AG04450 (cell line): ENCODE results near the gene TPM3. TPM values are rescaled to one million over a fixed set of nuclear protein-coding genes. Genes with fewer than 3 reads are reported as not detected.

Experiments
- CTCF ChIA-PET: fragments of 300-600, 350-600 bp; formaldehyde crosslinking; extraction: SDS; loops from one replicate; lab custom pipeline; 2022; ENCODE audit warnings: antibody characterized with exemption, inconsistent platforms; lab: Charles Lee
- POLR2A ChIA-PET: fragments of 350-600 bp; formaldehyde crosslinking; extraction: SDS; loops from one replicate; lab custom pipeline; 2021; ENCODE audit warnings: antibody characterized with exemption, inconsistent platforms; lab: Yijun Ruan, JAX
- DNase-seq: peaks from one replicate; pipeline ENCODE4 v3.0.0-alpha.2; 2011; ENCODE audit warnings: low read depth, low spot score
- H3K27ac ChIP-seq: one replicate; pipeline ENCODE4 v1.5.1; 2012; ENCODE audit warnings: low read depth, low read length, control low read depth
- H3K27me3 ChIP-seq: one replicate; pipeline ENCODE4 v1.6.0; 2012; ENCODE audit warnings: low read length; ENCODE audit not compliant: control insufficient read depth, insufficient read depth
- H3K4me3 ChIP-seq: 2 replicates; pipeline ENCODE4 v1.5.1; 2011; ENCODE audit warnings: mild to moderate bottlenecking, low read depth, low read length, control low read depth
- H3K9me3 ChIP-seq: 2 replicates; pipeline ENCODE4 v1.5.1; 2012; ENCODE audit warnings: low read length; ENCODE audit not compliant: control insufficient read depth, insufficient read depth
- CTCF ChIP-seq: IDR thresholded peaks from 2 replicates; pipeline ENCODE4 v1.5.1; 2011; ENCODE audit warnings: low read depth, low read length, control low read depth, inconsistent platforms
- polyA plus RNA-seq: library from polyadenylated mRNA; depleted of rRNA; stranded (reverse); fragments of >200 nt; gene quantifications from 2 replicates; pipeline ENCODE4 v1.2.3, GENCODE V29; 2011

TPM3 gene
- polyA plus RNA-seq, 1 experiment: 565 TPM

- ChIA-PET POLR2A (interaction anchor here (1.3 kb wide), 1 partner anchor 27 kb away, joined by 3 read pairs; the partner anchor contains the start of gene UBAP2L), CTCF (no interaction called here)
- Histone ChIP-seq H3K9me3 (no peaks in the 10 kb centered on the region), H3K4me3 (no peak overlapping the region), H3K27ac (no peak overlapping the region), H3K27me3 (peaks cover 13% of the 10 kb centered on the region)
- no peak for TF ChIP-seq CTCF
- no peak for DNase-seq
Measured at GRCh38 chr1:154193821-154194220, 1.9 kb upstream of the TPM3 start.

- POLR2A ChIA-PET: interaction anchor here (0.7 to 1.4 kb wide), 3 partner anchors 28 to 246 kb away, joined by 3 to 5 read pairs (median 3); partner anchors contain the start of genes RPS27 and UBAP2L
- CTCF ChIA-PET: interaction anchor here (1.0 to 1.3 kb wide), 2 partner anchors 79 to 142 kb away, joined by 3 to 5 read pairs; no protein-coding TSS in a partner anchor
- H3K4me3 ChIP-seq: no peak overlapping the region
Measured at GRCh38 chr1:154192476-154192875, 576 bp upstream of the TPM3 start.

GRCh38 chr1:154190550-154190949, 1.4 kb downstream of the TPM3 start:
- CTCF ChIA-PET: interaction anchor here (0.6 to 1.3 kb wide), 3 partner anchors 8 to 287 kb away, joined by 3 to 5 read pairs (median 4); no protein-coding TSS in a partner anchor
- H3K4me3 ChIP-seq: no peak overlapping the region
- no peak for DNase-seq
- POLR2A ChIA-PET: interaction anchor here (1.1 kb wide), 1 partner anchor 30 kb away, joined by 4 read pairs; the partner anchor contains the start of gene UBAP2L
- H3K27ac ChIP-seq: no peak overlapping the region
- peaks cover 13% of the 10 kb centered on the region for H3K27me3 ChIP-seq
- no peak for TF ChIP-seq CTCF
- H3K9me3 ChIP-seq: no peaks in the 10 kb centered on the region

More at GRCh38 chr1:154192476-154192875, 576 bp upstream of the TPM3 start:
- no peak overlapping the region for H3K27ac ChIP-seq
- DNase-seq: no peak
- TF ChIP-seq CTCF: no peak
- peaks cover 13% of the 10 kb centered on the region for H3K27me3 ChIP-seq
- H3K9me3 ChIP-seq: no peaks in the 10 kb centered on the region

GRCh38 chr1:154186852-154187501, 4.9 kb downstream of the TPM3 start:
- H3K4me3 ChIP-seq: no peak overlapping the region
- POLR2A ChIA-PET: interaction anchor here (0.5 kb wide), 1 partner anchor 28 kb away, joined by 6 read pairs; no protein-coding TSS in a partner anchor
- H3K27me3 ChIP-seq: no peaks in the 10 kb centered on the region
- peaks cover 3% of the 10 kb centered on the region; the same call in 1 of the 2 replicates for H3K9me3 ChIP-seq
- H3K27ac ChIP-seq: no peak overlapping the region
- no peak for TF ChIP-seq CTCF
- DNase-seq: no peak
- CTCF ChIA-PET: no interaction called here

DNA sequence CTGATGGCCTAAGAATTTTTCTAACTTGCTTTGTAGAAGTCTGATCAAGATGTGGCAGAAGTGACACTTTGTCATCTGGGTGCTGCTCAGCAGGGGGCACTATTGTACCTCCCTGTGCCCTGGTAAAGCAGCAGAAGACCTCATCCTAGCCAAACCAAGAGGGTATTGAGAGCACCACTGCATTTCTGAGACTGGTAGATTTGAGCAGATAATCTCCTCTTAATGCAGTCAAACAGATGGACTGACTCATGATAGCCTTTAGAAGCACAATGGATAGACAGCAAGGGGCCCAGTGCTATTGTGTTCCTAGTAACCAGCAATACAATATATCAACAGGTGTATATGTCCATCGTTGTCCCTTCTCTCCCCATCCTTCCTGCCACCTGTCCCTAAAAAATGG, 5.7 kb downstream of the TPM3 start:
- Histone ChIP-seq H3K9me3 (peaks cover 3% of the 10 kb centered on the region; the same call in 1 of the 2 replicates), H3K27ac (no peak overlapping the region), H3K27me3 (no peaks in the 10 kb centered on the region), H3K4me3 (no peak overlapping the region)
- TF ChIP-seq CTCF: peak; percentile 39; the same call in 1 of the 2 replicates
- DNase-seq: no peak
- ChIA-PET CTCF (interaction anchor here (1.0 kb wide), 1 partner anchor 12 kb away, joined by 3 read pairs; no protein-coding TSS in a partner anchor), POLR2A (interaction anchor here (0.5 kb wide), 1 partner anchor 29 kb away, joined by 6 read pairs; no protein-coding TSS in a partner anchor)
